NK-92 (cell line): ENCODE measurements around the gene LBX1.

Experiments
- DNase-seq: peaks from one replicate; lab custom pipeline; 2025; ENCODE audit not compliant: unreplicated experiment; lab: John Stamatoyannopoulos, UW

Gene LBX1

DNA sequence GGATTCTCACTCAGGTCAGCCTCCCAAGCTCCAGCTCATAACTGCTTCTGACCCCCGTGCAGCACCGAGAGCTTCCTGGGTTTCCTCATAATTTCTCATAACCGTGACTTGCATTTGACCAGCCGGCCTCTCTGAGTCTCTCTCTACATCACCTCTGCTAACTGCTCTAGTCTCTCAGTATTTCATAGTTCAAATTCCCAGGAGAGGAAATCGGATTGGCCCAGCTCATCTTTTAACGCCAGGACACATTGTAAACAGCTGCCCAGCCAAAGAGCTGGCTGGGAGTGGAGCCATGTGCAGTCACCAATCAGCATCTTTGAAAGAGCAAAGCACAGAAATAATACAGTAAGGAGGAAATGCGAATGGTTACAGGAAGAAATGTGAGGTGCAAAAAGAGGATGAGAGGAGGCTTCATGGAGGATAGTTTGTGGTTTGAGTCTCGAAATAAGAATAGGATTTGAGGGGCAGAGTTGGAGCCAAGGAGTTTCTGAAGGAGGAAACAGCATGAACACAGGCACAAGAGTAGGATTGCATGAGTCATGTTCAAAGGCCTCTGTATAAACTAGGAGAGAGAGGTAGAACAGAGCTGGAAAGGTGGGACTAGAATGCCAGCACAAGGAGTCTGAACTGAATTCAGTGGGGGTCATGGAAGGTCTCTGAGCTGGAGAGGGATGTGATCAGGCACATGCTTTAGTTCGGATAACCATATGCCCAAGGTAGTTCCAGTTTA, 15.2 kb upstream of the LBX1 start:
- no peak for DNase-seq

DNA sequence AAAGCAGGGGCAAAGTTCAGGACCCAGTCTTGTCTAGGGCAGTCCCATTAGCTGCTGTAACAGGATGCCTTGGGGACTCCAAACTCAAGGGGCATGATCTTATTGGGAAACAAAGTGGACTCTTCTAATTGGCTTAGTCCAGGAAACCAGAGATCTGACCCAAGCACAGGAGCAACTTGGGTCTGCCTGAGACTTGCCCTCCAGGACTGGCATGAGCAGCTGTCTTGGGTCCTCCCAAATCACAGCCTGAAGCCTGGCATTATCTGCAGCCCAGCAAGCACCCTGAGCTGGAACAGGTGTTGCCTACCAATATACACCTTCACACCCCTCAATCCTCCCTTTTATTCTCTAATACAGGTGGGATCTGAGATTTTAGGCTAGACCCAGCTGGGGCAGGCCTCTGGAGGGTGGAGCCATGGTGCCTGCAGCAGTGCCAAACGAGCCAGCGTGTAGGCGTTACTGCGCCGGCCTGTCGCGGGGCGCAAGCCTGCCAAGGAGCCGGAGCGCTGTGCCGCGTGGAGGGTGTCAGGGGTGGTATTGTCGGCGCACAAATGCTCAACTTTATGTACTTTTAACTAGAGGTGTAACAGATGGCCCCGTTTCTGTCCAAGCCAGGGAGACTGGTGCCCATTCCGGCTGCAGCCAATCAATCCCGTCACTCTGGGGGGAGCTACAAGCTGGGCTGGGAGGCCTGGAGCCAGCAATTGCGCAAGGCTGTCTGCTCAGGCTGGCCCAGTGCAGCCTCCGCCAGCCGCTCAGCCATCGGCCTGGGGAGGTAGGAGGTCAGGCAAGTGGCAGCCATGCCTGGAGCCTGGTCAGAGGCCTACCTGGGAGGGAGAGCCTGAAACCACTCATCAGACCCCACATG, 12.8 kb upstream of the LBX1 start:
- no peak for DNase-seq

DNA sequence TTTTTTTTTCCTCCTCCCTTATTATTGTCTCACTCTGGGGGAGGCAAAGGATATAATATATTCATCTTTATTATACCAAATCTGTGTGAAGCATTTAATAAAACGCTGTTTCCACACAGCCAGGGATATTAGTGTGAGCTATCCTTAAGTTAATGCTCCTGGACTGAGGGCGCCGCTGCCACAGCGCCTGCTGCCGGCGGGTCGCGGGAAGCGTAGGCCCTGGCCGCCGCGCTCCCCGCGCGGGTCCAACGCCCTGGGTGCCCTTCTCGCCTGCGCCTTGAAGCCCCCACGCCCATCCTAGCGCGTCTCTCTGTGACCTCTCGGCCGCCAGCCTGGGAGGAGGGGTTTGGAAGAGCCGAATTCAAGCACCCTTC, 9.5 kb upstream of the LBX1 start:
- DNase-seq, result no peak

DNA sequence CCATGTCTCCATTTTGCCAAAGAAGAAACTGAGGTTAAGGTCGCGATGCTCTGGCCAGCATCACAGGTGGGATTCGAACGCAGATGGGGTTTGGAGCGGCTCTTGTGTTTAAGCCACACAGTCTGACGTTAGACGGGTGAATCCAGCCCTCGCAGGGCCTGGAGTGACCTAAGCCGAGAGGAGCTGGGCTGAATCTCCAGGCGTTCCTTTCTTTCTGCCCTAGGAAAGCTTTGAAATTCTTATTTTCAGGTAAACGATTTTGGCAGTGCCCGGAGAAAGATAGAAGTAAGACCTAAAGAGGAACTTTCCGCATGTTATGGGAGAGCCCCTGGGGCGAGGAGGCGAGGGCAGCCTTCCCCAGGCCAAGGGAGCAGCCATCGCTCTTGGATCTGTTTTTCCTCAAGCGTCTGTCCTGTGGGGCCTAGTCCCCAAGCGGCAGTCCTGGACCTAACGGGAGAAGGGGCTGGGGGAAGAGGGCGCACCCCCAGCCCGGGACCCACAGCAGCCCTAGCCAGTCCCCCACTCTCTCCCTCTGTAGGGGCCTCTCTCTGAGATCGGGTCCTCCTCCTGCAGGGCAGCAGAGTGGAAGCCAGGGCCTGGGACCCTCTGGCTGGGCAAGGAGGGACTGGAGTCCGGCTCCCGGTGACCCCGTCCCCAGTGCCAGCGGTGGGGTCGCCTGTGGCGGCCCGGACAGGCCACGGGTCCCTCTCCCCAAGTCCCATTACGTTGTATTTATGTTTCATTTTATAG, 8.9 kb upstream of the LBX1 start:
- no peak for DNase-seq

DNA sequence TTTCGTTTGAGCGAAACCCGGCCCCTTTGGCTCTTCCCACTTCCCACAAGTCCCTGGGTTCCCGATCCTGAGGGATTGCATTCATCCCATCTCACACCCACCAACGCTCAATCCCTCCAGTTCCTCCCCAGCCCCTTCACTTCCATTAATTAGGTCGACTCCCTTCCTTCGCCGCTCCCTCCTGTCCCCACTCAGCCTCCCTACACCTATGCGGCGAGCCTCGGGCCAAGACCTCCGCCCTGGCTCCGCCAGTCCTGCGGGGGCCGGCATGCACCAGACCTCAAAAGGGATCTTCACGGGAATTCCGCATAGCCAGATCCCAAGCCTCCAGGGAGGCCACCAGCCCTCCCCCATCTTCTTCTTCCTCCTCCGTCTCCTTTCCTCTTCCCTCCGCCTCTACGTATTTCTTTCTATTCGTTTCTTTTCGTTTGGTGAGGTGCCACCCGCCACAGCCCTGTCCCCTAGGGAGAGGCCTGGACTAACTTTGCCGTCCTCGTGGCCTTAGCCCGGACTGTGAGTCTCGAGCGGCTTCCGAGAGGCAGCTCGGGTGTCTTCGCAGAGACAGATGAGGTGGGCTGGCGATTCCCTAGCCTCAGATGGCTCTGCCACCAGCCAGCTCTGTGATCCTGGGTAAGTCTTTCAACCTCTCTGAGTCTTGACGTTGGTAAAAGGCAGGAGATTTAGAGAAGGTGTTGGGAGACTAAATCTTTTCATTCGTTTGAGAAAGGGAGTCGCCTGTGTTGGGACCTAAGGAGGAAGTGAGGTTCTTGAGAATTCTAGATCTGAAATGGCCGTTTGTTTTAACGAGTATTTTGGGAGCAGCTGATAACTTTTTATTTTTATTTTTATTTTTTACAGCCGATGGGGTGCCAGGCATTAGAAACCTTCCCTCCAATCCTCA, 8.1 kb upstream of the LBX1 start:
- no peak for DNase-seq

DNA sequence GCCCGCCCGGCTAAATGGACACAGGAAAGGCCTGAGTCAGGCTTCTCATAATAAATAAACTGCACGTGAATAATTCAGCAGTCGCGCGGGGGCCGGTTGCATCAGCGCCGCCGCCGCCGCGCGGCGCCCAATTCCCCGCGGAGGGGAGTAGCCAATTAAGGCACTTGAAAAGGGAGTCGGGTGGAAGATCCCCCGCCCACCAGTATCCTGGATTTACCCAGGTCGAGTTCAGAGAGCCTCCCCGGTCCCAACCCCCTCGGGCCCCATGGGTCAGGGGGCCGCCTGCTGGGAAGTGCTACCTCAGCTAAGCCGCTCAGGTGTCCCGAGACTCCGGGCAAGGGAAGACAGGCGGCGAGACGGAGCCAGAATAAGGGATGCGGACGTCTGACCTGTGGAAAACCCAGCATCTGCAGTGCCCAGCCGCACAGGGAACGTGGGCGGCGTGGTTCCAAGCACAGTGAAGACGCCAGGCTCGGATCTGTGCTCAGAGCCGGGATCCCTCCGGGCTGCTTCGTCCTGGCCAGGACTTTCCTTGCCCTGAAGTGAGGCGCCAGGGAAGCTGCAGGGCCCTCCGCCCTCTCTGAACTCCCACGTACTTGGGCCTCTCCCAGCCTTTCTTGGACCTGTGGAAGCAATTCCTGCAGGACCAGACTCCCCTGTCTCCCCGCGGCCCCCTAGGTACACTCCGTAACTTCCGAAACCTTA, 7.3 kb upstream of the LBX1 start:
- DNase-seq, result no peak

DNA sequence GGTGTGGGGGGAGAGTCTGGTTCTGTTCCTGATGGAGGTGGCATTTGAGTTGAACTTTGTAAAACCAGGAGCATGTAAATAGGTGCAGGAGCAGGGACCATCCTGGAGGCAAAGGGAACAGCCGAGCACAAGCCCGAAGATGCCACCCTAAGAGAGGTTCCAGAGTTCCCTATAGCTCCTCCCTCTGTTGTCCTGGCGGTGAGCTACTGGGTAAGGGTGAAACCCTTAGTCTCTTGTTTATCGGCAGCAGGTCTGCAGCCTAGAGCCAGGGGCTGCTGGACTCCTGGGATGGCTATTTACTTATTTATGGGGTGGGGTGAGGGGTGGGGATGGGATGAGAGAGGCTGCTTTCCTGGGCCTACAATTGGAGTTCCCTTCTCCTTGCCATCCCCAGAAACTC, 6.5 kb upstream of the LBX1 start:
- no peak for DNase-seq

DNA sequence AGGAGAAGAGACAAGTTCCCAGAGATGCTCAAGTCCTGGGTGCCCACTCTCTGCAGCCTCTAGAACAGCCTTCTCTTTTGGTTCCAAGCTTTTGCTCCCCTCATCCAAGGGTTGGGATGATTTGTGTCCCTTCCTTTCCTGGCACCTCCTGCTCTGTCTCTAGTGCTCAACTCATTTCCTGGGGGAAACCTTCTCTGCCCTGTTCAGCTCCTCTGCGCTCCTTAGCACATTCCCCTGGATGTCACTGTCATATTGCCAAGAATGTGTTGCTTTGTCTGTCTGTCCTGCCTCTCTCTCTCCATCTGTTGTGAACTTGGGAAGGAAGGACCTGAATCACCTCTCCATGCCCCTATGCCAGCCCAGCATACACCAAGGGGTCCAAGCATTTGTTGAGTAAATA, 5.1 kb upstream of the LBX1 start:
- no peak for DNase-seq

DNA sequence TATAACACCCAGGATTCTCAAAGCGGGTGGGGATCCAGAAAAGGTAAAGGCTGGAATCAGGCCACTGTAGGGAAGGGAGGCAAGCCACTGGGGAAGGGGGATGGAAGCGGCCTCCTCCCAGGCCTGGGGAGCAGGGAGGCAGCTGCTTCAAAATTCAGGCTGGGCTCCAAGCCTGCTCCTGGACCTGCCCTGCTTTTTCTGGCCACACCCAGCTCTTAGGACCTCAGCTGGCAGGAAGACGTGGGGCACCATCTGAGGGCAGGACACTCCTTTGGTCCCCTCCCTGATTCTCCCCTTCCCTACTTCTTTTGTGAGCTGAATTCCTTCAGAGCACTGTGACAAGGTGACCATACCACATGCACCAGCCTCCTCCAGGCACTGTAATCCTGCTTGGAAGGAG, 4.6 kb upstream of the LBX1 start:
- no peak for DNase-seq

DNA sequence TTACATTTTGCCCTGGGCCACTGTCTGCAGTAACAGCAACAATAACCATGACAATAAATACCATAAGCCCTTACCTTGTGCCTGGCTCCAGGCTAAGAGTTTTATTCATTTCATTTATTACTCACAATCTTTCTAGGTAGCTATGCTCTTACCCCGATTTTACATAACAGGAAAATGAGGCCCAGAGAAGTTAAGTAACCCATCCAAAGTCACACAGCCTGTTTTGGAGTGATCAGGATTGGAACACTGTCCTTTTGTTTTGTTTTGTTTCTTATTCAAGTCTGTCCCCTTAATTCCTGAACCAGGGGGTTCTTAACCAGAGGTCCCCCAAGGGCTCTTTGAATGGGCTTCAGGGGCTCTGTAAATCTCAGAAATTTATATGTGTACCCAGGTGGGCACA, 4.2 kb upstream of the LBX1 start:
- no peak for DNase-seq

DNA sequence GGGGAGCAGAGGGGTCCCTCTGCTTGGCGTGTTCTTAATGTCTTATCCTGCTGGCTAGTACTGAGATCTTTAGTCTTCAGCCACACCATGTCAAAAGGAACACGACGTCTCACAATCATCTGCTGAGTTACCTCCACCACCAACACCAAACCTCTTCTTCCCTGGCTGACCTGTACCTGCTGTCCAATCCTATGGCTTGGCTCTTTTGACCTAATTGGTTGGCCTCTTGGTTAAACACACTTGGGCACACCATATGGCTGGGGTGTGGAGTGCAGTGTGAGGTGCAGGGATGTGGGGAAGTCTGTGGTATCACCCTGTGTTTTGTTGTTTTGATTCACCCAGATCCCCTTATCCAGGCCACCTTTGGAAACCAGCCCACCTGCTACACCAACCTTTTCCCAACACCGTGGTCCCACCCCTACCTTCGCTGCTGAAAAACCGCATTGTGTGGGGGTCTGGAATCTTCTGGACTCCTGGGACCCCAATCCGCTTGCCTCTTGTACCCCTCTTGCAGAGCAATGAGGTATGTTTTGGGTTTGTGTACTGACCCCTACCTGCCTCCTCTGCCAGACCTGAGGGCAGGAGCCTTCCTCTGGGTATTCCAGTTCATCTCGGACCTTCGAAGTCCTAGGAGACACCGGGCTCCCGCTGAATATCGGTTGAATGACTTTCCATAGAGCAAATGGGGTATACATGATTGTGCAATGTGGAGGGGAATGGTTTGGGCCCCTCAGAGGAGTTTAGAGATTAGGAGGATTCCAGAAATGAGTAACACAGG, 2.8 kb upstream of the LBX1 start:
- DNase-seq, result no peak

DNA sequence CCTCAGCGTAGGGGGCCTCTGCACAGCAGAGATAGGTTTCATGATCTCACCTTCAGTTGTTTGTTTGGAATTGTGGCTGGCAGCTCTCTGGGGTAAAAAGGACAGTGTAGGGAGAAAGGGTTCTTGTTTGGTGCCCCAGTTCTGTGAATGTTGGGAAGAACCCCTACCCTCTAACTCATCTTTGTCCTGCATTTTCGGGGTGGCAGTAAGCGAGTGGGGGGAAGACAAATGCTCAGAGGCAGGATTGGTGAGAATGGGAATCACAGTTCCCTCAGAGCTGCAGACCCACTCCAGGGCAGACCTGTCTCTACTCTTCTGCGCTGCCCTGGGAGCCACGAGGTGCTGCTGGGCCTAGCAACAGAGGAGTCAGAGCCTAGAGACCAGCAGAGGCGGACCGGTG, 1.8 kb upstream of the LBX1 start:
- DNase-seq, result no peak

DNA sequence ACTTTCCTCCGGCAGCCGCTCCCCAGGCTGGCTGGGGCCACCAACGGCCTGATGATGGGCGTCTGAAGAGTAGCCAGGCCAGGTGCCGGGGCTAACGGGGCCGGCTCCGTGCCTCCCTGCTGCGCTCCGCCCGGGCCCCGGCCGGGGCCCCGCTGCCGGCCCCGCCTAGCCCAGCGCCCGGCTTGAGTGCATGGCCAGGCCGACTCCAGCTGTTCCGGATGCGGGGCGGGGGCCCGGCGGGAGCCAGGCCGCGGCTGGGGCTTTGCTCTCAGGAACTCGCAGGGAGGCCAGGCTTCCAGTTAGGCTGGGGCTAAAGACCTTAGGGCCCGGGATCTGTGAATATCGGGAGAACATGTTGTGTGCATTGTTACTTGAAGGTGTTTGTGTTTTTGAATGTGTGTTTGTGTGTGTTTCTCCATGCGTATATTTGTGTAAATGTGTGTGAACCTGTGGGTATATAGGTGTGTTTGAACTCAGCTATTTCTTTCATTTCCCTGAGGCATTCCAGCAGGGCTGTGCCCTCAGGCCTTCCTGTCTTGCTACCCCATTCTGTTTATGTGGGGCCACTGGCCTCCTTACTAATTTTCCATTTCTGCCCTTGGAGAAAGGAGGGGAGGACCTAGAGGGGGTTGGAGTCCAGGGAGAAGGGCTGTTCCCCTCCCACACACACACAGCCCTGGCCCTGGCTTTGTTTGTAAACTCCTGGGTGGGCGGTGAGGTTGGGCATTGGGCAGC, 1.1 kb upstream of the LBX1 start:
- no peak for DNase-seq

DNA sequence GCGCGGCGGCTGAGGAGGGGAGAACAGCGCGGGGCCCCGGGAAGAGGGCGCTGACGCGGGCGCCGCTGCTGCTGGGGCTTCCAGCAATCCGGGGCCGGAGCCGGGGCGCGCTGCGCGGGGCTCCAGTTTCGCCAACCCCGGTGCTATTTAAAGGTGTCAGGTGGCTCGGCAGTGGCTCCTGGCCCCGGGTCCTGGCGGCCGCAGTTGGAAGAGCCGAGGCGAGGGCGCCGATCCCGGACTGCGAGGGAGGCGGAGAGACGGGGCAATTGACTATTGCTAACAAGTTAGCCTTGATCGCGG, 347 bp downstream of the LBX1 start:
- no peak for DNase-seq

DNA sequence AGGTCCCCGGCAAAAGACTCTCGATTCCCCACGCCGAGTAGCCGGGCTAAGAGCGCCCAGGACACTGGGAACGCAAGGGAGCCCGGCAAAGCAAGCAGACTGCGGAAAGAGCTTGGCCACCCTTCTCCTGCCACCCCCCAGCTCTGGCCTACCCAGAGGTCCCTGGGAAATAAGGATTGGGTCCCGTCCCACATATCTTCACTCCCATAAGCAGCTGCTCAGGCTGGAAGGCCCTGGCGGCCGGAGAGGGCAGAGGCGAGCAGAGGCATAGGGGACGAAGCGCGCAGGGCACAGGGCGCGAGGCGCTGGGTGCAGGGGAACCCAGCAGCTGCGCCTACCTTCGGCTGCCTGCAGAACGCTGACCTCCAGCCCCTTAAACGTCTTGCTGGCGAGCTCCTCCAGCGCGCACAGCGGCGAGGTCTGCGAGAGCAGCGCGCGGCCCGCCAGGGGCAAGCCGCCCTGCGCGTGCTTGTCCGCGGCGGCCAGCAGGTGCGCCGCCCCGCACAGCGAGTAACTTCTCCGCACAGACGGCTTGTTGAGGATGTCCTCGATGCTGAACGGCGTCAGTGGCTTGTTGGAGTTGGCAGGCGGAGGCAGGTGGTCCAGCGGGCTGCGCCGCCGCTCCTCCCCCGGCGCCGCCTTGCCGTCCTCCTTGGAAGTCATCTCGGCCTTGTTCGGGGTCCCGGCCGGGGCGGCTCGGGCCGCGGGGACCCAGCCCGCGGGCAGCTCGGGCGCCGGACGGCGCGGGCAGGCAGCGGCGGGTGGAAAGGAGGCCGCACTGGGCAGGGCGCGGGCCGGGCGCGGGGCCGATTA, 904 bp downstream of the LBX1 start:
- DNase-seq, result no peak

DNA sequence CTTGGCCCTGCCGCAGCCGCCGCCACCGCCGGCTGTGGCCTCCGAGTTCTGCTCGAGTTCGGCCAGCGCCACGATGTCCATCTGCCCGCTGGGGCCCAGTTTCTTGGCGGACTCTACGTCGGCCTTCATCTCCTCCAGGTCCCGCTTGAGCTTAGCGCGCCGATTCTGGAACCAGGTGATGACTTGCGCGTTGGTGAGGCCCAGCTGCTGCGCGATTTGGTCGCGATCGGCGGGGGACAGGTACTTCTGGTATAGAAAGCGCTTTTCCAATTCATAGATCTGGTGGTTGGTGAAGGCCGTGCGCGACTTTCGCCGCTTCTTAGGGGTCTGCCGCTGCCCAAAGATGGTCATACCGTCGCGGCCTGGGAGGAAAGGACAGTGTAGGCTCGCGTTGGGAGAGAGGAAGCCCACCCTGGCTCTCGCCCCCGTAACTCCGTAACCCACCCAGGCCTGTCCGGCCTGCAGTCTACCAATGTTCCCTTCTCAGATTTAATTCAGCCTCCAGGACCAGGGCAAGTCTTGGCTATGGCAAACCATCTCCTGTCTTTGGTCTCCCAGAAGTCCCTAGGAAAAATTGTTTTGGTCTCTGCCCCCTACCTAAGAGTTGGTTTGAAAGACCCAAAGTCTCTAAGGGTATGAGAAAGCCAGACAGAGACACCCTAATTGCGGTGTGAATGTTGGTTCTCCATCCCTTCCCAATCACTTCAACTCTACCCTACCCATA, 1.7 kb downstream of the LBX1 start:
- no peak for DNase-seq
